ENCODE results near the gene SCMH1.

The SCMH1 gene

DNA sequence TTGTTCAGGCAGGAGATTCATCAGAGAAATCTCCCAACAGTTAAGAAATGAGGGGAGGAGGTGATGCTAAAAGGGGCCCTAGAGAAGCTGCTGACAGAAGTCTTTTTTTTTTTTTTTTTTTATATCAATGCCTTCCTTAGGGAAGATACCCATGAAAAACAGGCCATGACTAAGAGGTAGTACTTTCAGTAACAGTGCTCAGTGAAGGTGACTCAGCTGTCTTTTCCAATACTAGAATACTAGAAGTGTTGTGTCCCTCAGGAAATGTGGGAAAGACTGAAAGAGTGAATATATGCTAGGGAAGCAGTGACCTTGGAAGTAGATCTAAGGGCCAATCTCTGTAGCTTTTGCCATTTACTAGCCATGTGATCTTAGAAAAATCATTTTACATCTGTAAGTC lies 168.1 kb downstream of the SCMH1 start:
- Histone ChIP-seq H3K4me2 (ENCODE audit: low read depth, low read length, poor library complexity, severe bottlenecking) (no peak overlapping the region), H3K27ac (ENCODE audit: low read depth, low read length) (no peak overlapping the region), H3K4me3 (ENCODE audit: insufficient read depth, low read length, poor library complexity, severe bottlenecking) (no peak overlapping the region), H3K27me3 (ENCODE audit: low read length) (no peaks in the 10 kb centered on the region), H3F3A (ENCODE audit: insufficient read depth) (no peaks in the 10 kb centered on the region), H3K9me3 (ENCODE audit: insufficient read depth, low read length) (no peaks in the 10 kb centered on the region), H3K9ac (ENCODE audit: low read length) (no peak overlapping the region), H3K79me2 (ENCODE audit: insufficient read depth, low read length) (no peaks in the 10 kb centered on the region), H3K9me2 (replicated peaks; ENCODE audit: insufficient read depth, low read length) (no peaks in the 10 kb centered on the region), H4K20me1 (ENCODE audit: low read depth, low read length) (no peaks in the 10 kb centered on the region), H3K36me3 (ENCODE audit: low read length) (peaks cover 9% of the 10 kb centered on the region; the same call in 1 of the 2 replicates), H2AFZ (ENCODE audit: low read depth, low read length, severe bottlenecking) (no peak overlapping the region)
- TF ChIP-seq, protein P1, sequence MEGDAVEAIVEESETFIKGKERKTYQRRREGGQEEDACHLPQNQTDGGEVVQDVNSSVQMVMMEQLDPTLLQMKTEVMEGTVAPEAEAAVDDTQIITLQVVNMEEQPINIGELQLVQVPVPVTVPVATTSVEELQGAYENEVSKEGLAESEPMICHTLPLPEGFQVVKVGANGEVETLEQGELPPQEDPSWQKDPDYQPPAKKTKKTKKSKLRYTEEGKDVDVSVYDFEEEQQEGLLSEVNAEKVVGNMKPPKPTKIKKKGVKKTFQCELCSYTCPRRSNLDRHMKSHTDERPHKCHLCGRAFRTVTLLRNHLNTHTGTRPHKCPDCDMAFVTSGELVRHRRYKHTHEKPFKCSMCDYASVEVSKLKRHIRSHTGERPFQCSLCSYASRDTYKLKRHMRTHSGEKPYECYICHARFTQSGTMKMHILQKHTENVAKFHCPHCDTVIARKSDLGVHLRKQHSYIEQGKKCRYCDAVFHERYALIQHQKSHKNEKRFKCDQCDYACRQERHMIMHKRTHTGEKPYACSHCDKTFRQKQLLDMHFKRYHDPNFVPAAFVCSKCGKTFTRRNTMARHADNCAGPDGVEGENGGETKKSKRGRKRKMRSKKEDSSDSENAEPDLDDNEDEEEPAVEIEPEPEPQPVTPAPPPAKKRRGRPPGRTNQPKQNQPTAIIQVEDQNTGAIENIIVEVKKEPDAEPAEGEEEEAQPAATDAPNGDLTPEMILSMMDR (IDR thresholded peaks at IDR 0.05; ENCODE audit: insufficient read depth, low read length, poor library complexity, severe bottlenecking), result no peak
- no peak for TF ChIP-seq EZH2phosphoT487 (conservative IDR thresholded peaks at IDR 0.05; ENCODE audit: low read length)

DNA sequence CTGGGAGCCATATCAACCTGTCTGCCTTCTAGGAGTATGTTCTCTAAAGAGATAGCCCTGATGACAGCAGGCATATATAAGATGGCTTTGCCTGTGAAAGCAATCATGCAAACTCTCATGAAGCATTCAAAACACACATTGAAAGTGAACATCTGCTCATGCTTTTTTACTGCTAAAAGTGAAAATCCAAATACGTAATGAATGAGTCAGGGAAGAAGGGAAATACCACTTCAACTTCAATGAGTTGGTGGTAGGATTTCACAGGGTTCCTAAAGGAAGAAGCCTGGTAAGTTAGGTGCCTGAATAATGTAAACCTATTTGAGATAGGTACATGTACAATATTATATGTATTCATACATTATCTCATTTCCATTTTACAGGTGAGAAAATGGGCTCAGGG lies 170.1 kb downstream of the SCMH1 start:
- peaks cover 12% of the 10 kb centered on the region; the same call in 1 of the 2 replicates for H3K36me3 ChIP-seq (ENCODE audit: low read length)

DNA sequence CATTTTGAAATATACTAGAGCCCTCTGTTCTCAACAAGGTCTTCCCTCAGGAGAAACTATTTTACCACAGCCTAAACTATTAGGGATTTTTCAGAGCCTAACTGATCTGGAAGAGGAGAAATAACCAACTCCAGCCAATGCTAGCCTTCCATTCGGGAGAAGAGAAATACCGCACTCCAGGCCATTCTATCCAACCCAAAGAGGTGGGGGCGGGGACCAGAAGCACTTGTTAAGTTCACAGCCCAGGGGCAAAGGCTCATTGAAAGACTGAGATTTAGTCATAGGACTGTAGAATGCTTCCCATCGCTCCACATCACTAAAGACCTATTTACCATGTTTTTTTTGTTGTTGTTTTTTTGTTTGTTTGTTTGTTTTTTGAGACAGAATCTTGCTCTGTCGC lies 185.2 kb downstream of the SCMH1 start:
- H2AFZ ChIP-seq (ENCODE audit: low read depth, low read length, severe bottlenecking), result no peak overlapping the region
- no peaks in the 10 kb centered on the region for H3K9me3 ChIP-seq (ENCODE audit: insufficient read depth, low read length)
- no peak overlapping the region for H3K9ac ChIP-seq (ENCODE audit: low read length)
- no peak overlapping the region for H3K4me3 ChIP-seq (ENCODE audit: insufficient read depth, low read length, poor library complexity, severe bottlenecking)
- H3K27ac ChIP-seq (ENCODE audit: low read depth, low read length), result no peak overlapping the region
- no peaks in the 10 kb centered on the region for H3K9me2 ChIP-seq (replicated peaks; ENCODE audit: insufficient read depth, low read length)
- no peaks in the 10 kb centered on the region for H3K79me2 ChIP-seq (ENCODE audit: insufficient read depth, low read length)
- H3K4me2 ChIP-seq (ENCODE audit: low read depth, low read length, poor library complexity, severe bottlenecking), result no peak overlapping the region
- H3F3A ChIP-seq (ENCODE audit: insufficient read depth), result no peaks in the 10 kb centered on the region
- H4K20me1 ChIP-seq (ENCODE audit: low read depth, low read length), result no peaks in the 10 kb centered on the region
- H3K27me3 ChIP-seq (ENCODE audit: low read length), result no peaks in the 10 kb centered on the region
- TF ChIP-seq, protein P1 (IDR thresholded peaks at IDR 0.05; ENCODE audit: insufficient read depth, low read length, poor library complexity, severe bottlenecking), result no peak
- TF ChIP-seq EZH2phosphoT487 (conservative IDR thresholded peaks at IDR 0.05; ENCODE audit: low read length), result no peak
- H3K36me3 ChIP-seq (ENCODE audit: low read length), result 0 out of 2 replicates have a peak, but pooled peaks cover 2% of the 10 kb centered on the region

More for the DNA sequence above, 170.1 kb downstream of the SCMH1 start:
- Histone ChIP-seq H3K79me2 (ENCODE audit: insufficient read depth, low read length) (no peaks in the 10 kb centered on the region), H3K27ac (ENCODE audit: low read depth, low read length) (no peak overlapping the region), H4K20me1 (ENCODE audit: low read depth, low read length) (no peaks in the 10 kb centered on the region), H3F3A (ENCODE audit: insufficient read depth) (no peaks in the 10 kb centered on the region), H2AFZ (ENCODE audit: low read depth, low read length, severe bottlenecking) (no peak overlapping the region), H3K9me2 (replicated peaks; ENCODE audit: insufficient read depth, low read length) (no peaks in the 10 kb centered on the region), H3K9ac (ENCODE audit: low read length) (no peak overlapping the region), H3K4me3 (ENCODE audit: insufficient read depth, low read length, poor library complexity, severe bottlenecking) (no peak overlapping the region), H3K9me3 (ENCODE audit: insufficient read depth, low read length) (no peaks in the 10 kb centered on the region), H3K27me3 (ENCODE audit: low read length) (no peaks in the 10 kb centered on the region), H3K4me2 (ENCODE audit: low read depth, low read length, poor library complexity, severe bottlenecking) (no peak overlapping the region)
- TF ChIP-seq, protein P1 (IDR thresholded peaks at IDR 0.05; ENCODE audit: insufficient read depth, low read length, poor library complexity, severe bottlenecking), result no peak
- TF ChIP-seq EZH2phosphoT487 (conservative IDR thresholded peaks at IDR 0.05; ENCODE audit: low read length), result no peak
